ENCODE data around the gene MXD4.
A peak's percentile ranks its signal among the peaks of the same experiment; 100 is the strongest.
"Not testable (repeated sequence)": the region's sequence is repeated elsewhere in the genome, so short reads cannot be mapped to it uniquely, and the experiment has no call there.

Gene MXD4

DNA sequence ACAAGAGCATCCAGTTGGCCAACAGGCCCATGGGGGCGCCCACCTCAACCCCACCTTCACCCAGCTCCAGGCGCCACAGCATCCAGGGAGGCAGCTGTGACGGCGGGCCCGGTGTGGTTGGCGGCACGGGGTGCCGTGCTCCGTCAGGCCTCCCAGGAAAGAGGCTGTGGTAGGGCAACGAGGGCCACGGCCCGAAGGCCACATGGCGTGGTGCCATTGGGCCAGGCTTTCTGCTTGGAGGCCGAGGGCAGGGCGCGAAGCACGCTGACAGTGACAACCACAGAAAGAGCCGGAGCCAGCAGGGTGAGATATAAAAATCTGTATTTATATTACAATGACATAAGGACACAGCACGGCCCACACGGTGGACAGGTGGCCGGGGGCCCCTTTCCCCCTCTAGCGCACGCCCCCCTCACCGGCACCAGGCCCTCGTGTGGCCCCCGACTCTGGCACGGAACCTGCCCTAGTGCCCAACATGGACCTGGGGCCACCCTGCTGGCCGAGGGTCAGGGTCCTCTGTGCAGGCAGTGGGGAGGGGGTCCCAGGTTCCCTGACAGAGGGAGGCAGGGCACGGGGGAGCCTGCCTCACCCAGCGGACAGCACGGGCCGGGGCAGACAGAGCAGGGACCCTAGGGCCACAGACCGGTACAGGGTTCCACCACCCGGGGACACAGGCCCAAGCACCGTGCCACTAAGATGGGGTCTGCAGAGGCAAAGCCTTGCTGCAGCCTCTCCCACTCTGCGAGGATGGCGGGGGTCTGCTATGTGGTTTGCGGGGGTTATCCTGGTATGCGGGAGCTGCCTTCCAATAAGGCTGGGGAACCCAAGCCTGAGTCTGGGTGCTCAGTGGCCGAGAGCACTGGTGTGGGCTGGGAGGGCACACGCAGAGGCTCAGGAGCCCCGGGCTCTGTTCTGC, 14.5 kb downstream of the MXD4 start:
- intact Hi-C loops (cut with DNase I) = no loop called here
- peak in 17 of 42 donors; percentile 1 to 43 (median 8) for DNase-seq

- DNase-seq = peak in 12 of 42 donors; percentile 1 to 32 (median 12)
- intact Hi-C loops (cut with DNase I) = no loop called here
Observed at GRCh38 chr4:2246384-2247127, 15.4 kb downstream of the MXD4 start.

DNA sequence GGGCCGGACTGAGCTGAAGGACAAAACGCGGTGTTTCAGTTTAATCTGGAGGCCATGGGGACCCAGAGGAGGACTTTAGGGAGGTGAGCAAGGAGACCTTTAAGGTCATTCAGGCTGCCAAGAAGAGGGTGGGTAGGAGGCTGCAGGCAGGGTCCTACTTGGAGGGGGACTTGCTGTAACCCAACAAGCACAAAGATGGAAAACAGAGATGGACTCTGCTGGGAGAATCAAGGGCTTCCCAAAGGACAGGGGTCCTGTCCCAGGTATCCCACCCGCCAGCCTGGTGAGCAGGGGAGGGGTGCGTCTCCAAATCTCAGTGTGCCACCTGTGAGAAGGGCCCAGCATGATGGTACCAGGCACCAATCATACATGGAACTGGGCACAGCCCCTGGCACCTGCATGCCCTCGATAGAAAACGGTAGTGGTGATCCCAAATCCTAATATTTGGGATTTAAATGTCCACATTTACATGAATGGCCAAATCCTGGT, 16.1 kb downstream of the MXD4 start:
- intact Hi-C loops (cut with DNase I) = no loop called here
- DNase-seq = peak in 5 of 42 donors; percentile 3 to 15 (median 6)

GRCh38 chr4:2245057-2245786, 16.7 kb downstream of the MXD4 start:
- peak in 8 of 42 donors; percentile 1 to 40 (median 11) for DNase-seq
- intact Hi-C loops (cut with DNase I) = no loop called here

GRCh38 chr4:2243681-2244380, 18.1 kb downstream of the MXD4 start:
- intact Hi-C loops (cut with DNase I) = no loop called here
- peak in 32 of 42 donors; percentile 18 to 80 (median 56) for DNase-seq

GRCh38 chr4:2241410-2242353, 20.2 kb downstream of the MXD4 start, which contains the start of the genes HAUS3 and POLN:
HAUS3 (minus strand) TSS chr4:2242121; CDS start chr4:2240946, 1,175 bp downstream.
POLN (minus strand) TSS chr4:2242121; CDS start chr4:2229231, 12,890 bp downstream.
- DNase-seq = peak; percentile 92 to 99 (median 98)
- intact Hi-C loops (cut with DNase I) = loop anchor here (1.0 kb wide), 1 partner anchor 21 kb away; the partner anchor contains the start of gene MXD4

DNA sequence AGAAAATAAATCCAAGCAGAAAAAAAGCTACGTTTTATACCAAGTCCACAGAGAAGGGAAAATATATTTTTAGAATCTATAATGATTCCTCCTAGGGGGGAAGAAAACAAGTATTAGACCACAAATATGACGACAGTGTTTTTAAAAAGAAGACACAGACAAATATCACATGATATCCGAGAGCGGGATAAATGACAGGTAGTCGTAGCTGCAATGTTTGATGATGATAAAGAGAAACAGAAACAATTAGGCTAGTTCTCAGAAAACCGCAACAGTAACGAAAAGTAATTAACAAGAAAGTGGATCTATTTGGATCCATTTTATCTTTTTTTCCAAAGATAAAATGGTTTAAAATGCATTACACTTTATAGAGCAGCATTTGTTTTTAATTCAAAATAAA, 20.9 kb downstream of the MXD4 start:
- no peak for DNase-seq
- intact Hi-C loops (cut with DNase I) = no loop called here

DNA sequence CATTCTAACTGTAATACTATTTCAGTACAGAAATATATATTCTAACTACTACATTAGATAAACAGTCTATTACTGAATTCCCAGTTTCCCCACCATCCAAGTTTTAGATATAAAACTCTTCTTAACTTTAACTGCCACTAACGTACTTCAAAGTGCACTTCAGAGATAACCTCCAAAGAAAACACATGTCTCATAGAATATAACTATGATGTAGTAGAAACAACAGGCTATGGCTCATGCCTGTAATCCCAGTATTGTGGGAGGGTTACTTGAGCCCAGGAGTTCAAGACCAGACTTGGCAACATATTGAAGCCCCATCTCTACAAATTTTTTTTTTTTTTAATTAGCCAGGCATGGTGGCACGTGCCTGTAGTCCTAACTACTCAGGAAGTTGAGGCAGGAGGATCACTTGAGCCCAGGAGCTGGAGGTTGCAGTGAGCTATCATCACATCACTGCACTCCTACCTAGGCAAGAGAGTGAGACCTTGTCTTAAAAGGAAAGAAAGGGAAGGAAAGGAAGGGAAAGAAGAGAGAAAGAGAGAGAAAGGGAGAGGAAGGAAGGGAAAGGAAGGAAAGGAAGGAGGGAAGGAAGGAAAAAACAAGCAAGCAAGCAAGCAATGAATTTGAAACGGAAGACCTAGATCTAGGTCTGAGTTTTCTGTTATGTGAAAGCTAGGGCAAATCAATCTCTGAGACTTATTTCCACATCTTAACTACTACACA, 24.8 kb downstream of the MXD4 start:
- DNase-seq = no peak
- intact Hi-C loops (cut with DNase I) = no loop called here

DNA sequence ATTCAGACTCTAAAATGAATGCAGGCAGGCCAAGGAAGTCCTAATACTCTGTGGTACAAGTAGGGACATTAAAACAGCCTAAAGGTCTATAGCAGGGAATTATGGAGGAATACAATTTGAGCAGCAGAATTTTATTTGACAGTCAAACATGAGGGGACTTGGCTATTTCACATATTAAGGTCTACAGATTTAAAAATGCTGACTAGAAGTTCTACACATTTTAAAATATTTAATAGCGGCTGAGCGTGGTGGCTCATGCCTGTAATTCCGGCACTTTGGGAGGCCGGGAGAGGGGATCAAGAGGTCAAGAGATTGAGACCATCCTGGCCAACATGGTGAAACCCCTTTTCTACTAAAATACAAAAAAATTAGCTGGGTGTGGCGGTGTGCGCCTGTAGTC, 30.8 kb downstream of the MXD4 start:
- DNase-seq = no peak
- intact Hi-C loops (cut with DNase I) = no loop called here

DNA sequence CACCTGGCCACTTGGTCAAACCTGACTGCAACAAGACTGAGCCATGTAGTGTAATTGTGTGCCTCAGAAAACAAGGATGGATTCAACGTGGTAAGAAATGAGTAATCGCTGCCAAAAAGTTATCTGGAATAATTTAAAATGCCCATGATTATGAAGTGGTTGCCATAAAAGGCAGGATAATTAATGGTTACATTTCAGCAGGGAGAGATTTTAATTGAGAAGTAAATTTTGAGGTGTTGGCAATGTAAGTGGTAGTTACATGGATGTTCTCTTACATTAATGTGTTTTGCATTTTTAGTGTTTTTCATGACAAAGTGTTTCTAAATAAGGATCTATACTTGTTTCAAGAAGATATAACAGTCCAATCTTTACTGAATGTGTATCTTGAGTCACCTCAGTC, 35.6 kb downstream of the MXD4 start:
- intact Hi-C loops (cut with DNase I) = no loop called here
- DNase-seq = no peak

DNA sequence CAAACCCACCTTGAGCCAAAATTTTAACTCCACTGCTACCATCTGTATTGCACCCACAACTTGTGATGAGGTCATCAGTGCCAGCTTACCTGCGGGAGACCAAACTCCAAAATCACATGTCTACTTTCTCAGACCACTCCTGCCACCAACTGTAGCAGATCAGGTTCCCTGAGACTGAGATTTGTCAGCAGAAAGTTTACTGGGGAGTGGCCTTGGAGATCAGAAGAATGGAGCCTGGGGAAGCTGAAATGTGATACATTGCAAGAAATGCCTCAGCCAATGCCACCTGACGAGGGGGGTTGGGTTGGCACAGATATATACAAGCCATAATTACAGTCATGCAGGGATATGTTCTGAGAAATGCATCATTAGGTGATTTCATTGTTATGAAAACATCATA, 39.1 kb downstream of the MXD4 start:
- intact Hi-C loops (cut with DNase I) = no loop called here
- no peak for DNase-seq

DNA sequence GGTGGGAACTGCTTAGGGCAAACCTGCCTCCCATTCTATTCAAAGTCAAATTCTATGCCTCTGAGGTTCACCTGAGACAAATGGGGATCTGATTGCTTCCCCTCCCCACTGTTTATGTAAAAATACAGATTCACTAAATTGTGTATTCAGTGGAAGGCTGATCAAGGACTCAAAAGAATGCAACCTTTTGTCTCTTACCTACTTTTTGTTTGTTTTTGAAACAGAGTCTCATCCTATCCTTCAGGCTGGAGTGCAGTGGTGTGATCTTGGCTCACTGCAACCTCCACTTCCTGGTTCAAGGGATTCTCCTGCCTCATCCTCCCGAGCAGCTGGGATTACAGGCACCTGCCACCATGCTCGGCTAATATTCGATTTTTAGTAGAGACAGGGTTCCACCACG, 40.5 kb downstream of the MXD4 start:
- intact Hi-C loops (cut with DNase I) = not testable (repeated sequence)

GRCh38 chr4:2220016-2220630, 41.8 kb downstream of the MXD4 start:
- DNase-seq = peak; percentile 59 to 90 (median 80)
- intact Hi-C loops (cut with DNase I) = no loop called here

More for the DNA sequence above, 40.5 kb downstream of the MXD4 start:
- not testable (repeated sequence) for DNase-seq

GRCh38 chr4:2219233-2219760, 42.6 kb downstream of the MXD4 start:
- DNase-seq = no peak
- intact Hi-C loops (cut with DNase I) = no loop called here

DNA sequence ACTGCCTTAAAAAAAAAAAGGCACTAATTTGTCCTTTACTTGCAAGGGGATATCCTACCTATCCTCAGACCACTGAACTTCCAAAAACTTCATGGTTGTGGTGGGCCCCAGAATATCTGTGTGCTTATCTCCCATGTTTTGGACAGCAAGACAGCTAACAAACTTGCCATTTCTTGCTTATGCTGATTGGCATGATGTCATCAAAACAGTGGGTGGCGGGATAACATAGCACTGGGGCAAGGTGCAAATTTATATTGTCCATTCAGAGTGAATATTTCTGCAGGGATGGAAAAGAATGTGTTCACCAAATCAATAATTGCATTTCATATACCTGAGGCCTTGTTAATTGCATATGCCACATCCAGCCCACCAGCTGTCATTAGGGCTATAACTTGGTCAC, 43.5 kb downstream of the MXD4 start:
- no peak for DNase-seq
- intact Hi-C loops (cut with DNase I) = no loop called here

DNA sequence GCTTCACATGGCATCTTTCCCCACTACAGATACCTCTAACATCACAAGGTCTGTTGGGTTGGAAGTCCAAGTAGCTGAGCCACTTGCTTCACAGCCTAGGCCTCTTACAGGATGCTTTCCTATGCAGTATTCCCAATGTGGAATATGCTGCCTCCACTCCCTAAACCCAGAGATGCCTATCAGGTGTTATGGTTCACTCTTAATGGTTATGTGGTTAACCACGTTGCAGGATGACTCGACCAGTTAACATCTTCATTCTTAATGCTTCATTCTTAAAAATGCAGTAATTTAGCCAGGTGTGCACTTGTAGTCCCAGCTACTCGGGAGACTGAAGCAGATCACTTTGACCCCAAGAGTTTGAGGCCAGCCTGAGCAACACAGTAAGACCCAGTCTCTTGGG, 44.2 kb downstream of the MXD4 start:
- intact Hi-C loops (cut with DNase I) = no loop called here

More for the DNA sequence above, 44.2 kb downstream of the MXD4 start:
- DNase-seq = no peak

Data from head of caudate nucleus (tissue), 42 donors.